ENCODE results near the gene RAD52. TPM values are rescaled to one million over a fixed set of nuclear protein-coding genes. Genes with fewer than 3 reads are reported as not detected.
A peak's percentile ranks its signal among the peaks of the same experiment; 100 is the strongest.

Gene RAD52
- polyA plus RNA-seq, 1 donor from 2014 or later = 25.5 TPM

DNA sequence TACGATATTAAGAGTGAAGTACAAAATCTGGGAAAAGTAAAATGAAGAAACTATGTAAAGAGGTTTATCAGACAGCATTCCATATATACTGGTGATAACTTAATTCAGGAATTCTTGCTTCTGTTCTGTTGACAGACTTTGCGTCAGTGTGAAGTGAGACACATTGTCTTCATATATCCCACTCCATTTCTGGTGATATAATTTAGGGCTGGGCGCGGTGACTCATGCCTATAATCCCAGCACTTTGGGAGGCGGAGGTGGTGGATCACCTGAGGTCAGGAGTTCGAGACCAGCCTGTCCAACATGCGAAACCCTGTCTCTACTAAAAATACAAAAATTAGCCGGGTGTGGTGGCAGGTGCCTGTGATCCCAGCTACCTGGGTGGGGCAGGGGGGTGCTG lies 20.3 kb upstream of the RAD52 start:
- TF ChIP-seq EZH2 (IDR thresholded peaks at IDR 0.05; ENCODE audit: borderline replicate concordance, insufficient read depth, low read length, poor library complexity, severe bottlenecking) (no peak), EP300 (conservative IDR thresholded peaks at IDR 0.05; ENCODE audit: poor library complexity, severe bottlenecking) (no peak), MXI1 (conservative IDR thresholded peaks at IDR 0.05; ENCODE audit: poor library complexity, severe bottlenecking) (no peak), POLR2AphosphoS5 (IDR thresholded peaks at IDR 0.05) (no peak), SMC3 (conservative IDR thresholded peaks at IDR 0.05; ENCODE audit: poor library complexity) (no peak), RAD21 (conservative IDR thresholded peaks at IDR 0.05) (no peak), TAF1 (IDR thresholded peaks at IDR 0.05; ENCODE audit: low read depth) (no peak)
- TF ChIP-seq, protein P1, sequence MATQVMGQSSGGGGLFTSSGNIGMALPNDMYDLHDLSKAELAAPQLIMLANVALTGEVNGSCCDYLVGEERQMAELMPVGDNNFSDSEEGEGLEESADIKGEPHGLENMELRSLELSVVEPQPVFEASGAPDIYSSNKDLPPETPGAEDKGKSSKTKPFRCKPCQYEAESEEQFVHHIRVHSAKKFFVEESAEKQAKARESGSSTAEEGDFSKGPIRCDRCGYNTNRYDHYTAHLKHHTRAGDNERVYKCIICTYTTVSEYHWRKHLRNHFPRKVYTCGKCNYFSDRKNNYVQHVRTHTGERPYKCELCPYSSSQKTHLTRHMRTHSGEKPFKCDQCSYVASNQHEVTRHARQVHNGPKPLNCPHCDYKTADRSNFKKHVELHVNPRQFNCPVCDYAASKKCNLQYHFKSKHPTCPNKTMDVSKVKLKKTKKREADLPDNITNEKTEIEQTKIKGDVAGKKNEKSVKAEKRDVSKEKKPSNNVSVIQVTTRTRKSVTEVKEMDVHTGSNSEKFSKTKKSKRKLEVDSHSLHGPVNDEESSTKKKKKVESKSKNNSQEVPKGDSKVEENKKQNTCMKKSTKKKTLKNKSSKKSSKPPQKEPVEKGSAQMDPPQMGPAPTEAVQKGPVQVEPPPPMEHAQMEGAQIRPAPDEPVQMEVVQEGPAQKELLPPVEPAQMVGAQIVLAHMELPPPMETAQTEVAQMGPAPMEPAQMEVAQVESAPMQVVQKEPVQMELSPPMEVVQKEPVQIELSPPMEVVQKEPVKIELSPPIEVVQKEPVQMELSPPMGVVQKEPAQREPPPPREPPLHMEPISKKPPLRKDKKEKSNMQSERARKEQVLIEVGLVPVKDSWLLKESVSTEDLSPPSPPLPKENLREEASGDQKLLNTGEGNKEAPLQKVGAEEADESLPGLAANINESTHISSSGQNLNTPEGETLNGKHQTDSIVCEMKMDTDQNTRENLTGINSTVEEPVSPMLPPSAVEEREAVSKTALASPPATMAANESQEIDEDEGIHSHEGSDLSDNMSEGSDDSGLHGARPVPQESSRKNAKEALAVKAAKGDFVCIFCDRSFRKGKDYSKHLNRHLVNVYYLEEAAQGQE (IDR thresholded peaks at IDR 0.05; ENCODE audit: borderline replicate concordance) = no peak
- TF ChIP-seq, protein P2, sequence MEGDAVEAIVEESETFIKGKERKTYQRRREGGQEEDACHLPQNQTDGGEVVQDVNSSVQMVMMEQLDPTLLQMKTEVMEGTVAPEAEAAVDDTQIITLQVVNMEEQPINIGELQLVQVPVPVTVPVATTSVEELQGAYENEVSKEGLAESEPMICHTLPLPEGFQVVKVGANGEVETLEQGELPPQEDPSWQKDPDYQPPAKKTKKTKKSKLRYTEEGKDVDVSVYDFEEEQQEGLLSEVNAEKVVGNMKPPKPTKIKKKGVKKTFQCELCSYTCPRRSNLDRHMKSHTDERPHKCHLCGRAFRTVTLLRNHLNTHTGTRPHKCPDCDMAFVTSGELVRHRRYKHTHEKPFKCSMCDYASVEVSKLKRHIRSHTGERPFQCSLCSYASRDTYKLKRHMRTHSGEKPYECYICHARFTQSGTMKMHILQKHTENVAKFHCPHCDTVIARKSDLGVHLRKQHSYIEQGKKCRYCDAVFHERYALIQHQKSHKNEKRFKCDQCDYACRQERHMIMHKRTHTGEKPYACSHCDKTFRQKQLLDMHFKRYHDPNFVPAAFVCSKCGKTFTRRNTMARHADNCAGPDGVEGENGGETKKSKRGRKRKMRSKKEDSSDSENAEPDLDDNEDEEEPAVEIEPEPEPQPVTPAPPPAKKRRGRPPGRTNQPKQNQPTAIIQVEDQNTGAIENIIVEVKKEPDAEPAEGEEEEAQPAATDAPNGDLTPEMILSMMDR (IDR thresholded peaks at IDR 0.05; ENCODE audit: poor library complexity, severe bottlenecking) = no peak
- H3K9ac ChIP-seq (ENCODE audit: low read length) = no peak overlapping the region
- no peaks in the 10 kb centered on the region for H3F3A ChIP-seq (ENCODE audit: insufficient read depth, low read length, poor library complexity, severe bottlenecking)
- H3K4me2 ChIP-seq (ENCODE audit: low read length) = no peak overlapping the region
- H3K36me3 ChIP-seq (ENCODE audit: insufficient read depth, low read length) = no peaks in the 10 kb centered on the region
- H3K4me3 ChIP-seq (ENCODE audit: low read length) = no peak overlapping the region
- H3K27me3 ChIP-seq (ENCODE audit: insufficient read depth, low read depth, low read length) = no peaks in the 10 kb centered on the region
- H3K9me3 ChIP-seq (ENCODE audit: low read length) = no peaks in the 10 kb centered on the region
- H3K27ac ChIP-seq (ENCODE audit: low read length) = no peak overlapping the region
- H2AFZ ChIP-seq (ENCODE audit: low read depth, low read length) = no peak overlapping the region
- H3K9me2 ChIP-seq (ENCODE audit: insufficient read depth, low read length) = no peaks in the 10 kb centered on the region
- H4K20me1 ChIP-seq (ENCODE audit: insufficient read depth) = no peaks in the 10 kb centered on the region
- H3K79me2 ChIP-seq (replicated peaks; ENCODE audit: insufficient read depth, low read length) = no peaks in the 10 kb centered on the region

DNA sequence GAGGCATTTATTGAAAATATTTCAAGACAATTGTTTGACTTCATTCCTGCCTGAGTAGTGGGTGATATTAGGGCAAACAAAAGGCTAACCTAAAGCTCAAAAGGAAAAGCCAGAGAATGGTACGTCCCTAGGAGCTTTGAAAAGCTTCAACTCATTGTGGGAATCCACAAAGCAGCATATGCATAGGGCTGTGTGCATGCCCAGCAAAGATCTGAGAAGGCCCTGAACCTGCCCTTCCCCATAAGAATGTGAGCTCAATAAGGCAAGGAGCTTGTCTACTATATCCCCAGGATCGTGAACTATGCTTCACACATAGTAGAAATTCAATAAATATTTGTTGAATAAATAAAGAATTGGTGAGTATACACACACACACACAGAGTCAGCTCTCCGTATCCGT lies 19.1 kb upstream of the RAD52 start:
- Histone ChIP-seq H3K9ac (ENCODE audit: low read length) (no peak overlapping the region), H3K27me3 (ENCODE audit: insufficient read depth, low read depth, low read length) (no peaks in the 10 kb centered on the region), H3F3A (ENCODE audit: insufficient read depth, low read length, poor library complexity, severe bottlenecking) (no peaks in the 10 kb centered on the region), H3K9me3 (ENCODE audit: low read length) (no peaks in the 10 kb centered on the region), H3K79me2 (replicated peaks; ENCODE audit: insufficient read depth, low read length) (no peaks in the 10 kb centered on the region), H4K20me1 (ENCODE audit: insufficient read depth) (no peaks in the 10 kb centered on the region), H3K4me3 (ENCODE audit: low read length) (no peak overlapping the region), H2AFZ (ENCODE audit: low read depth, low read length) (peak overlapping the region; percentile 19), H3K9me2 (ENCODE audit: insufficient read depth, low read length) (no peaks in the 10 kb centered on the region), H3K36me3 (ENCODE audit: insufficient read depth, low read length) (no peaks in the 10 kb centered on the region), H3K27ac (ENCODE audit: low read length) (peak overlapping the region; percentile 39), H3K4me2 (ENCODE audit: low read length) (no peak overlapping the region)
- no peak for TF ChIP-seq EZH2 (IDR thresholded peaks at IDR 0.05; ENCODE audit: borderline replicate concordance, insufficient read depth, low read length, poor library complexity, severe bottlenecking)
- no peak for TF ChIP-seq POLR2AphosphoS5 (IDR thresholded peaks at IDR 0.05)
- TF ChIP-seq, protein P1 (IDR thresholded peaks at IDR 0.05; ENCODE audit: borderline replicate concordance) = no peak
- no peak for TF ChIP-seq TAF1 (IDR thresholded peaks at IDR 0.05; ENCODE audit: low read depth)
- no peak for TF ChIP-seq MXI1 (conservative IDR thresholded peaks at IDR 0.05; ENCODE audit: poor library complexity, severe bottlenecking)
- TF ChIP-seq EP300 (conservative IDR thresholded peaks at IDR 0.05; ENCODE audit: poor library complexity, severe bottlenecking) = no peak
- TF ChIP-seq SMC3 (conservative IDR thresholded peaks at IDR 0.05; ENCODE audit: poor library complexity) = no peak
- TF ChIP-seq, protein P2 (IDR thresholded peaks at IDR 0.05; ENCODE audit: poor library complexity, severe bottlenecking) = no peak

Data from neural cell (in vitro differentiated cells).